Frontal cortex (tissue), 4 donors: ENCODE data around the gene SLC25A4. TPM values are rescaled to one million over a fixed set of nuclear protein-coding genes. Genes with fewer than 3 reads are reported as not detected.
A peak's percentile ranks its signal among the peaks of the same experiment; 100 is the strongest.
"Not testable (repeated sequence)": the region's sequence is repeated elsewhere in the genome, so short reads cannot be mapped to it uniquely, and the experiment has no call there.

Experiments
- DNase-seq, 2 donors: peaks; one replicate each; pipeline ENCODE4 v3.0.0; 2012; ENCODE audit warnings: low spot score in 2 of 2
- FAIRE-seq: peaks from 2 replicates; lab custom pipeline; 2012; peaks lifted over from hg19 to GRCh38; lab: Jason Lieb, UNC
- total RNA-seq: library from RNA; depleted of rRNA; stranded (reverse); fragments of >200 nt; gene quantifications from one replicate; pipeline ENCODE4 v1.2.3, GENCODE V29; 2014
- donor health status: control.
- donor health status: control.
- donor health status: control.

Gene SLC25A4
- total RNA-seq, result 35.1 TPM

- FAIRE-seq (no peak), DNase-seq (peak; percentile 93 to 95)
These were observed at the start of gene SLC25A4 for GRCh38 chr4:185142912-185143600. Gene SLC25A4, plus strand, starts transcription at chr4:185143266. Its CDS starts 107 bp downstream, at chr4:185143373.

GRCh38 chr4:185093603-185094002 is 49.5 kb upstream of the SLC25A4 start:
- FAIRE-seq, result no peak
- no peak for DNase-seq

GRCh38 chr4:185096032-185096653 is 46.9 kb upstream of the SLC25A4 start:
- FAIRE-seq (peak; percentile 98), DNase-seq (peak; percentile 29 to 43)

GRCh38 chr4:185098474-185098873 is 44.6 kb upstream of the SLC25A4 start:
- DNase-seq, result no peak
- no peak for FAIRE-seq

GRCh38 chr4:185099024-185099682 is 43.9 kb upstream of the SLC25A4 start:
- DNase-seq, result no peak
- no peak for FAIRE-seq

GRCh38 chr4:185099940-185100339 is 43.1 kb upstream of the SLC25A4 start:
- DNase-seq (no peak), FAIRE-seq (no peak)

- FAIRE-seq (no peak), DNase-seq (no peak)
These were observed 42.6 kb upstream of the SLC25A4 start for GRCh38 chr4:185100423-185100822.

- DNase-seq, result no peak
- no peak for FAIRE-seq
These were observed 41.6 kb upstream of the SLC25A4 start for GRCh38 chr4:185101354-185101890.

GRCh38 chr4:185104733-185105132 is 38.3 kb upstream of the SLC25A4 start:
- no peak for FAIRE-seq

GRCh38 chr4:185106353-185106752 is 36.7 kb upstream of the SLC25A4 start:
- DNase-seq, result no peak
- FAIRE-seq, result no peak

More at GRCh38 chr4:185104733-185105132, 38.3 kb upstream of the SLC25A4 start:
- DNase-seq, result no peak

- FAIRE-seq, DNase-seq: not testable (repeated sequence)
These were observed 35.5 kb upstream of the SLC25A4 start for GRCh38 chr4:185107574-185107973.

GRCh38 chr4:185108185-185108584 is 34.9 kb upstream of the SLC25A4 start:
- DNase-seq, result no peak
- no peak for FAIRE-seq

GRCh38 chr4:185108669-185109068 is 34.4 kb upstream of the SLC25A4 start:
- DNase-seq, result no peak
- FAIRE-seq, result no peak

GRCh38 chr4:185109736-185110135 is 33.3 kb upstream of the SLC25A4 start:
- DNase-seq (no peak), FAIRE-seq (no peak)

GRCh38 chr4:185110375-185110823 is 32.7 kb upstream of the SLC25A4 start:
- FAIRE-seq, result no peak
- DNase-seq, result no peak

GRCh38 chr4:185112104-185112503 is 31.0 kb upstream of the SLC25A4 start:
- DNase-seq (peak in 1 of 2 donors; percentile 45), FAIRE-seq (no peak)

- FAIRE-seq, result no peak
- DNase-seq, result no peak
These were observed 29.7 kb upstream of the SLC25A4 start for GRCh38 chr4:185113340-185113739.

- FAIRE-seq, result no peak
- no peak for DNase-seq
These were observed 27.2 kb upstream of the SLC25A4 start for GRCh38 chr4:185115827-185116232.

- FAIRE-seq (no peak), DNase-seq (no peak)
These were observed 25.6 kb upstream of the SLC25A4 start for GRCh38 chr4:185117300-185117934.

GRCh38 chr4:185118876-185119275 is 24.2 kb upstream of the SLC25A4 start:
- no peak for FAIRE-seq
- DNase-seq, result no peak
